ENCODE measurements around the gene MCF2L. TPM values are rescaled to one million over a fixed set of nuclear protein-coding genes. Genes with fewer than 3 reads are reported as not detected.

MCF2L gene
- total RNA-seq, 1 donor from 2014 or later: 8.3 TPM

DNA sequence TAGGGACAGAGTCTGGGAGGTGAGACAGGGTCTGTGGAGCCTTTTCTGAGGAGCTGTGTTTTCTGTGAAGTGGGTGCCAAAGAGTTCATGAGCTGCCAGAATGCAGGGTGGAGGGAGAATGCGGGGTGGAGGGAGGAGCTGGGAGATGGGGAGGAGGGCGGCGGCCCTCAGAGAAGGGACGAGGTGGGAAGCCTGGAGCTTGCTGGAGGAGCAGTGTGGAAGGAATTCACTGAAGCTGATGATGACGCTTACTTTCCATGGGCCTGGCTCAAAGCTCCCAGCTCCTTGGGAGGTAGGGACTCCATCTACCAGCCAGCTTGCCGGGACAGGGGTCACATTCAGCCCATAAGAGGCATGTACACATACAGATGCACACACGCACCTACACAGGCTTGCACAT is 62.5 kb downstream of the MCF2L start:
- DNase-seq (ENCODE audit: low read depth): no peak

GRCh38 chr13:113032291-113032690 is 63.3 kb downstream of the MCF2L start:
- DNase-seq (ENCODE audit: low read depth): no peak

- no peak for DNase-seq (ENCODE audit: low read depth)
Observed at GRCh38 chr13:113033054-113033850, 64.2 kb downstream of the MCF2L start.

DNA sequence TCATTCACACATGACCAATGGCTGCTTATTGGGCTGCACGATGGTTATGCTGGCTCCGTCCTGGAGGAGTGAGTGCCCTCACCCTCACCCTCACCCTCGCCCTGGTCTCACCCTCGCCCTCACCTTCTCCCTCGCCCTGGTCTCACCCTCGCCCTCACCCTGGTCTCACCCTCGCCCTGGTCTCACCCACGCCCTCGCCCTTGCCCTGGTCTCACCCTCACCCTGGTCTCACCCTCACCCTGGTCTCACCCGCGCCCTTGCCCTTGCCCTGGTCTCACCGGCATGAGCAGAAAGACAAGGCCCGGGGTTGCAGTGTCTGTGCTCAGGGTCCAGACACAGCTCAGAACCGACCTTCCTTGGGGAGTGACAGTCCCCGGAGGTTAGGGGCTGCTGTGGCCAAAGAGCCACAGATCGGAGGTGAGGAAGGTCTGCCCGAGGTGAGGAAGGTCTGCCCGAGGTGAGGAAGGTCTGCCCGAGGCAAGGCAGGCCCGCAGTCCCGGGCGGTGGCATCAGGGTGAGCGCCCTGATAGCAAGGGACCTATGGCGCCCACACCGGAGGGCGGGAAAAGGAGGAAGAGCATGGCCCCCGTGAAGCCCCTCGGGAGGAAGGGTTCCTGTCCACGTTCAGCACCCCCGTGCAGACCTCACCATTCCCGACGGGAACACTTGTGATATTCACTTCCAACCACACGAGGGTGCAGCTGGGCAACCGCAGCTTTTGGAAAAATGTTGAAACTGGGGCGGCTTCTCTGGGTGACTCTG is 65.6 kb downstream of the MCF2L start:
- DNase-seq (ENCODE audit: low read depth): peak; percentile 6

- no peak for DNase-seq (ENCODE audit: low read depth)
Observed at GRCh38 chr13:113035213-113035800, 66.3 kb downstream of the MCF2L start.

- DNase-seq (ENCODE audit: low read depth): no peak
Observed at GRCh38 chr13:113036401-113036800, 67.4 kb downstream of the MCF2L start.

GRCh38 chr13:113040031-113040430 is 71.0 kb downstream of the MCF2L start:
- DNase-seq (ENCODE audit: low read depth): no peak

DNA sequence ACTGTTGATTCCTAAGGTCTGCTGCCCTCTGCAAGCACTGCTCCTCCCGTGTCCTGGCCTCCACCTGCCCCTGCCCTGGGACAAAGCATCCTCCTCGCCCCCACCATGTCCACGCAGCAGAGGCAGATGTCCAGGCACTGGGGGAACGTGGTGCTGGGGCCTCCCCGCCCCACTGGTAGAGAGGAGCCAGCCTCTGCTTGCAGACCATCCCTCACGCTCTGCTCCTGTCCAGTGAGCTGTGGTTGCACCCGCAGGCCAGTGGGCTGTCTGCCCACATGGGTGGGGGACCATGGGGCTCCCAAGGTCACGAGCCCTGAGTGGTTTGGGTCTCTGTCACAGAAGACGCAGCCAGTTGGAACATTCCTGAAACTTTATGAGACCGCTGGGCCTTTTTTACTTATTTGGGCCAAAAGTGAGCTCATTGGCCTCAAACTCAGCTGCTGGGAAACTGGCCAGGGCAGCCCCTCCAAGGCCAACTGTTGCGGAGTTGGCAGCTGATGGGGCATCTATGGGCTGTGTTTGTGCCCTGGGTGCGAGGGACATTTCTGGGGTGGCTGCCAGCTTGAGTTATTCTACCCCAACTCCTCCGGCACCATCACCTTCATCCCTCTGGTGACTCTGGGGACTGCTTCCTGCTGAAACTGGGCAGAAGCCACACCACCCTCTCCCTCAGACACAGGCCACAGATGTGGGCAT is 71.7 kb downstream of the MCF2L start:
- DNase-seq (ENCODE audit: low read depth): no peak

- DNase-seq (ENCODE audit: low read depth): no peak
Observed at GRCh38 chr13:113041293-113041690, 72.3 kb downstream of the MCF2L start.

DNA sequence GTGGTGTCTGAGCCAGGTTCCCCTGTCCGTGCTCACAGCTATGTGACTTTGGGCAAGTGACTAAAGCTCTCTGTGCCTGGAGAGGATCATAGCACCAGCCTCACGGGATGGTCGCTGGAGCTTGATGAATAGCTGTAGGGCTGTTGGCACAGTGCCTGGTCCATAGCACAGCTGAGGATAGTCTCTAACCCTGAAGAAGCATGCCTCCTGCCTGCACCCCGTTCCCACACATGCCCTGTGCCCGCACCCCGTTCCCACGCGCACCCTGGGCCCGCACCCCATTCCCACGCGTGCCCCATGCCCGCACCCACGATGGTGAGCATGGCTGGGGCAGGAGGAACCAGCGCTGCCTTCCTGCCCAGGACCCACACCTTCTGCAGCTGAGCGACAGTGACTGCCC is 72.9 kb downstream of the MCF2L start:
- no peak for DNase-seq (ENCODE audit: low read depth)

- DNase-seq (ENCODE audit: low read depth): no peak
Observed at GRCh38 chr13:113042456-113042855, 73.4 kb downstream of the MCF2L start.

- DNase-seq (ENCODE audit: low read depth): no peak
Observed at GRCh38 chr13:113043001-113043630, 74.1 kb downstream of the MCF2L start.

GRCh38 chr13:113043931-113044330 is 74.9 kb downstream of the MCF2L start:
- DNase-seq (ENCODE audit: low read depth): no peak

DNA sequence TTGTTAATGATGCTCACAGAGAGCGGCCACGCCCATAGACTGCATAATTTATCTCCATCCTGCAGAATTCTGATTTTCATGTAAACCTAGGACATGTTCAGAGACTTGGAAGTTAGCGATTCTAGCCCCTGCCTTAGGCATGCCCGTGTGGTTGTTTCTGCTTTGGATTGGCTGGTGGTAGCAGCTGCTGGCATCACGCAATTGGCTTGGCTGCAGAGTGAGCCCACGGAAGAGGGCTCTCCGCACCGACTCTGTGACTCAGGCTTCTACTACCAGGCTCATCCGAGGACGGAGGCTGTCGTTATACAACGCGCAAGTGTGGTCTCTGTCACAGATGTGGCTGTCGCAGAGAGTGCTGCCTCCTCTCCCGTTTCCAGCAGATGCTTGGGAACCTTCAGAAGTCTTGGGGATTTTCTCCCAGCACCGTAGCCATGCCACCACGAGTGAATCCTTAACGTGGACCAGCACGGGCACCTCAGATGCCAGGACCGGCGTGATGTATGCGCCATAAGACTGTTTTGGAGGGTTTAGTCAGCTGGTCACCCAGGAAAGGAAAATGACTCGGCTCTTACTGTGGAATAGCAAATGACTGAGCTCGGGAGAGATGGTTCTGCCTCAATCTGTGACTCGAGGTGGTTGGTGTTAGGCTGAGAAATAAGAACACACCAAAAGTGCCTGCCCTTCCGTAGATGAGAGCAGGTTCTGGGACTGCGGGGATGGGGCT is 75.5 kb downstream of the MCF2L start:
- no peak for DNase-seq (ENCODE audit: low read depth)

DNA sequence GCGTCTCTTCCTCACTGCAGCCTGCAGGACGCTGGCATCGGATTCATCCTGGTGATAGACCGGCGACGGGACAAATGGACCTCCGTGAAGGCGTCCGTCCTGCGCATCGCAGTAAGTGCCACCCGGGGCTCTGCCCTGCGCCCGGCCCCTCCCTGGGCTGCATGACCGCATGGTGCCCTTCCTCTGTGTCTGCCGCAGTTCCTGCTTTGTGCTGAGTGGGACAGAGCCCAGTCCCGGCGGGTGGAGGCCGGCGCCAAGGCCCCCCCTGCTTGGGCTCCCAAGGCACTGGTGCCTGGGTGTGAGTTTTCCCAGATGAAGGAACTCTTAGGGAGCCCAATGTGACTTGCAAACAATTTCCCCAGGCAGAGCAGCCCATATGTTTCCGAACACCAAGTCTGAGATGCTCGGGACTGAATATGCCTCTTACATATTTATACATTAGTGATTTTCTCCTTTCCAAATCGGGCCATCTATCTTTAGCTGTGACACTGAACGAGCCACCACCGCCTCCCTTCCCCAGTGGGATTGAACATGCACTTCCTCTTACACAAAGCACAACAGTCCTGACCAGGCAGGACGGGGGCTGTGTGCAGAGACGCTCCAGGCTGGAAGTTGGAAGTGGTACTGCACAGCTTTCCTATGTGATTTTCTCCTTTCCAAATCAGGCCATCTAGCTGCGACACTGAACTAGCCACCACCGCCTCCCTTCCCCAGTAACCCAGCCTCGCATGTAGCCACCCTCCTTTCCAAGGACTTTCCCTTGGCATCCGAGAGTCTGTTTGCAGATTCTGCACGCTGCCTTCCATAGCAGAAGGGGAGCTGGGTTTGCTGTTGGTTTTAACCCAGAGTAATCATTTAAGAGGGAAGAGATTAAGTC is 76.5 kb downstream of the MCF2L start:
- no peak for DNase-seq (ENCODE audit: low read depth)

GRCh38 chr13:113046128-113046882 is 77.3 kb downstream of the MCF2L start:
- DNase-seq (ENCODE audit: low read depth): no peak

DNA sequence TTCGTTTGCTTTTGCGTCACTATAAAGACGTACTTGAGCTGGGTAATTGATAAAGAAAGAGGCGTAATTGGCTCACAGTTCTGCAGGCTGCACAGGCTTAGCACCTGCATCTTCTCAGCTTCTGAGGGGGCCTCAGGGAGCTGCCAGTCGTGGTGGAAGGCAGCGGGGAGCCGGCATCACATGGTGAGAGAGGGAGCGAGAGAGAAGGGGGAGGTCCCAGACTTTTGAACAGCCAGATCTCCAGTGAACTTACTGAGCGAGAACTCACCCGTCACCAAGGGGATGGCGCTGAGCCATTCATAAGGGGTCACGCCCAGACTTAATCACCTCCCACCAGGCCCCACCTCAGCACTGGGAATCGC is 77.8 kb downstream of the MCF2L start:
- DNase-seq (ENCODE audit: low read depth): no peak

GRCh38 chr13:113047587-113047986 is 78.6 kb downstream of the MCF2L start:
- DNase-seq (ENCODE audit: low read depth): no peak

DNA sequence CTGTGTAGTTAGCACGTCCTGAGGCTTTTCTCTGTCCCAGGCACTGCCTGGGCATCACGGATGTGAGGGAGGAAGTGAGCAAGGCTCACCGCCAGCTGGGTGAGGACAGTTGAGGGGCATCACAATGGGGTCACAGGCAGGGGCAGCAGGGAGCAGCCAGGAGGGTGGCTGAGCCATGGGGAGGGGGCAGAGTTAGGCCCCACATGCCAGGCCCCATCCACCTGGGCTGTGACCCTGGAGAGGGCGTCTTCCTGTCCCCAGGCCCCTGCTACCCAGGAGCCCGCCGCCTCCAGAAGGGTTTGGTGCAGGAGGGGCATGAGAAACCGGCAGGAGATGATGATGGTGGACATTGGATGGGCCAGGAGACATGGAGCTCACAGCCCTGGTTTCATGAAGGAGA is 79.8 kb downstream of the MCF2L start:
- DNase-seq (ENCODE audit: low read depth): no peak
